Smooth muscle cell of the coronary artery (primary cell): ENCODE results near the gene PRDM5. TPM values are rescaled to one million over a fixed set of nuclear protein-coding genes. Genes with fewer than 3 reads are reported as not detected.

ENCODE experiments used
- total RNA-seq: library from RNA; depleted of rRNA; stranded (reverse); fragments of >200 nt; gene quantifications from 2 replicates; pipeline ENCODE4 v1.2.3, GENCODE V29; 2014; ENCODE audit warnings: low replicate concordance

Gene PRDM5
- 5.6 and 8.3 TPM in 2 replicates for total RNA-seq

GRCh38 chr4:120922381-120923206 is at the start of gene PRDM5:
Gene PRDM5, minus strand, starts transcription at chr4:120922726. Its CDS starts 118 bp downstream, at chr4:120922608.

Other genes starting within 250 kb of the PRDM5 start
- not detected in 2 replicates for gene NDNF, start 149.8 kb upstream of the PRDM5 start, total RNA-seq
- gene TNIP3, start 241.6 kb upstream of the PRDM5 start, total RNA-seq = under 0.01 TPM in 2 replicates